ENCODE measurements around the gene EPC2.

EPC2 gene

GRCh38 chr2:148603562-148603920 is 41.0 kb upstream of the EPC2 start:
- no peak for TF ChIP-seq CTCF (IDR thresholded peaks at IDR 0.05)
- Histone ChIP-seq H3K4me1 (no peaks in the 10 kb centered on the region), H3K27me3 (no peaks in the 10 kb centered on the region), H3K9me3 (peaks cover 0 to 7% (median 0%) of the 10 kb centered on the region in 3 donors), H3K36me3 (no peaks in the 10 kb centered on the region), H3K4me3 (no peak overlapping the region), H3K27ac (no peak overlapping the region)
- DNase-seq = no peak
- intact Hi-C loops (cut with DNase I; ENCODE audit: low total_unique reads) = no loop called here

- intact Hi-C loops (cut with DNase I; ENCODE audit: low total_unique reads) = no loop called here
- Histone ChIP-seq H3K36me3 (no peaks in the 10 kb centered on the region), H3K27ac (no peak overlapping the region), H3K4me1 (no peaks in the 10 kb centered on the region), H3K4me3 (no peak overlapping the region), H3K9me3 (peaks cover 0 to 7% (median 0%) of the 10 kb centered on the region in 3 donors), H3K27me3 (no peaks in the 10 kb centered on the region)
- no peak for TF ChIP-seq CTCF (IDR thresholded peaks at IDR 0.05)
- DNase-seq = no peak
These were observed 39.6 kb upstream of the EPC2 start for GRCh38 chr2:148604927-148605326.

- intact Hi-C loops (cut with DNase I; ENCODE audit: low total_unique reads) = no loop called here
- Histone ChIP-seq H3K9me3 (no peaks in the 10 kb centered on the region), H3K4me1 (no peaks in the 10 kb centered on the region), H3K36me3 (no peaks in the 10 kb centered on the region), H3K4me3 (no peak overlapping the region), H3K27me3 (no peaks in the 10 kb centered on the region), H3K27ac (no peak overlapping the region)
- TF ChIP-seq CTCF (IDR thresholded peaks at IDR 0.05) = no peak
- no peak for DNase-seq
These were observed 37.0 kb upstream of the EPC2 start for GRCh38 chr2:148607566-148607965.

- intact Hi-C loops (cut with DNase I; ENCODE audit: low total_unique reads) = no loop called here
- H3K27me3 ChIP-seq = no peaks in the 10 kb centered on the region
- peaks cover 0 to 25% (median 20%) of the 10 kb centered on the region in 4 donors for H3K4me1 ChIP-seq
- no peak overlapping the region for H3K27ac ChIP-seq
- no peak for DNase-seq
- H3K4me3 ChIP-seq = no peak overlapping the region
- no peaks in the 10 kb centered on the region for H3K9me3 ChIP-seq
- no peak for TF ChIP-seq CTCF (IDR thresholded peaks at IDR 0.05)
- no peaks in the 10 kb centered on the region for H3K36me3 ChIP-seq
These were observed 31.1 kb upstream of the EPC2 start for GRCh38 chr2:148613231-148614013.

GRCh38 chr2:148614014-148614321 is 30.6 kb upstream of the EPC2 start:
- no peak overlapping the region for H3K4me3 ChIP-seq

More at GRCh38 chr2:148614014-148614321, 30.6 kb upstream of the EPC2 start:
- no peak for DNase-seq
- Histone ChIP-seq H3K27ac (peak overlapping the region in 1 of 2 donors; percentile 54), H3K9me3 (no peaks in the 10 kb centered on the region), H3K27me3 (no peaks in the 10 kb centered on the region), H3K4me1 (peaks cover 0 to 25% (median 20%) of the 10 kb centered on the region in 4 donors), H3K36me3 (no peaks in the 10 kb centered on the region)
- TF ChIP-seq CTCF (IDR thresholded peaks at IDR 0.05) = no peak
- intact Hi-C loops (cut with DNase I; ENCODE audit: low total_unique reads) = no loop called here

Measured in tibial artery (tissue), 4 donors.